NCI-H748 (cell line): ENCODE measurements around the gene CD8A.
"Not testable (repeated sequence)": the region's sequence is repeated elsewhere in the genome, so short reads cannot be mapped to it uniquely, and the experiment has no call there.

ENCODE experiments used
- DNase-seq: peaks from one replicate; lab custom pipeline; 2025; ENCODE audit not compliant: unreplicated experiment; lab: John Stamatoyannopoulos, UW

CD8A gene

GRCh38 chr2:86790676-86791572 is at the start of gene CD8A:
CD8A (minus strand) TSS chr2:86790913; CDS start chr2:86790825, 88 bp downstream.
- no peak for DNase-seq

- not testable (repeated sequence) for DNase-seq
Measured at GRCh38 chr2:86839871-86840548, 49.3 kb upstream of the CD8A start.

GRCh38 chr2:86839455-86839854 is 48.7 kb upstream of the CD8A start:
- not testable (repeated sequence) for DNase-seq

GRCh38 chr2:86837714-86838113 is 47.0 kb upstream of the CD8A start:
- not testable (repeated sequence) for DNase-seq

GRCh38 chr2:86836915-86837695 is 46.4 kb upstream of the CD8A start:
- DNase-seq = not testable (repeated sequence)

GRCh38 chr2:86835548-86835889 is 44.8 kb upstream of the CD8A start:
- DNase-seq = not testable (repeated sequence)

GRCh38 chr2:86833315-86833714 is 42.6 kb upstream of the CD8A start:
- DNase-seq = no peak

- no peak for DNase-seq
Measured at GRCh38 chr2:86832334-86833096, 41.8 kb upstream of the CD8A start.

- DNase-seq = no peak
Measured at GRCh38 chr2:86831537-86831936, 40.8 kb upstream of the CD8A start.

GRCh38 chr2:86826951-86827350 is 36.2 kb upstream of the CD8A start:
- DNase-seq = no peak

GRCh38 chr2:86825693-86826381 is 35.1 kb upstream of the CD8A start:
- no peak for DNase-seq

GRCh38 chr2:86825036-86825692 is 34.5 kb upstream of the CD8A start:
- no peak for DNase-seq

- no peak for DNase-seq
Measured at GRCh38 chr2:86822668-86823345, 32.1 kb upstream of the CD8A start.

- DNase-seq = no peak
Measured at GRCh38 chr2:86821842-86822241, 31.1 kb upstream of the CD8A start.

GRCh38 chr2:86821306-86821705 is 30.6 kb upstream of the CD8A start:
- no peak for DNase-seq

- DNase-seq = no peak
Measured at GRCh38 chr2:86818957-86819356, 28.2 kb upstream of the CD8A start.

GRCh38 chr2:86818114-86818801 is 27.5 kb upstream of the CD8A start:
- no peak for DNase-seq

GRCh38 chr2:86815611-86816010 is 24.9 kb upstream of the CD8A start:
- DNase-seq = no peak
